T-helper 1 cell treated with Interleukin-12 subunit alpha and Interleukin-12 subunit beta and Interleukin-4 antibody, amounts not matched to agents 30 μg/mL and 1 μg/mL, for 36 hours (primary cell): Measurements from ENCODE around the gene LAMTOR2.

Source experiments
- H3K27ac Mint-ChIP-seq: one replicate; pipeline ENCODE4 v1.8.0; 2021; ENCODE audit warnings: mild to moderate bottlenecking, mixed read lengths
- H3K27me3 Mint-ChIP-seq: one replicate; pipeline ENCODE4 v1.8.0; 2021; ENCODE audit warnings: low read depth, mixed read lengths
- H3K36me3 Mint-ChIP-seq: one replicate; pipeline ENCODE4 v1.8.0; 2021; ENCODE audit warnings: low read depth, mixed read lengths
- H3K4me1 Mint-ChIP-seq: one replicate; pipeline ENCODE4 v1.8.0; 2021; ENCODE audit warnings: low read depth, mixed read lengths
- H3K4me3 Mint-ChIP-seq: one replicate; pipeline ENCODE4 v1.8.0; 2021; ENCODE audit warnings: mild to moderate bottlenecking, moderate library complexity, mixed read lengths
- H3K9me3 Mint-ChIP-seq: one replicate; pipeline ENCODE4 v1.8.0; 2021; ENCODE audit warnings: mixed read lengths

The LAMTOR2 gene

GRCh38 chr1:156054500-156055280 is at the start of gene LAMTOR2:
TSS of gene LAMTOR2 (plus strand) at chr1:156054782. CDS start at chr1:156054890, 108 bp downstream.
- H3K4me1 Mint-ChIP-seq: peaks cover 18% of the 10 kb centered on the region
- no peaks in the 10 kb centered on the region for H3K9me3 Mint-ChIP-seq
- H3K27me3 Mint-ChIP-seq: no peaks in the 10 kb centered on the region
- H3K36me3 Mint-ChIP-seq: peaks cover 11% of the 10 kb centered on the region
- H3K4me3 Mint-ChIP-seq: peak within 1 kb of the TSS; percentile 86
- peak within 1 kb of the TSS; percentile 85 for H3K27ac Mint-ChIP-seq

- Mint-ChIP-seq H3K9me3 (no peaks in the 10 kb centered on the region), H3K4me3 (peak overlapping the region; percentile 23), H3K27ac (peak overlapping the region; percentile 83), H3K36me3 (peaks cover 17% of the 10 kb centered on the region), H3K27me3 (no peaks in the 10 kb centered on the region), H3K4me1 (peaks cover 25% of the 10 kb centered on the region)
Observed at GRCh38 chr1:156004843-156005584, 49.6 kb upstream of the LAMTOR2 start.

- no peaks in the 10 kb centered on the region for H3K9me3 Mint-ChIP-seq
- no peak overlapping the region for H3K4me3 Mint-ChIP-seq
- H3K27ac Mint-ChIP-seq: peak overlapping the region; percentile 21
- H3K27me3 Mint-ChIP-seq: no peaks in the 10 kb centered on the region
- peaks cover 32% of the 10 kb centered on the region for H3K36me3 Mint-ChIP-seq
- peaks cover 30% of the 10 kb centered on the region for H3K4me1 Mint-ChIP-seq
Observed at GRCh38 chr1:156006666-156007376, 47.8 kb upstream of the LAMTOR2 start.

- Mint-ChIP-seq H3K36me3 (peaks cover 51% of the 10 kb centered on the region), H3K4me1 (peaks cover 29% of the 10 kb centered on the region), H3K27me3 (no peaks in the 10 kb centered on the region), H3K9me3 (no peaks in the 10 kb centered on the region), H3K27ac (no peak overlapping the region), H3K4me3 (no peak overlapping the region)
Observed at GRCh38 chr1:156009404-156009803, 45.2 kb upstream of the LAMTOR2 start.

- Mint-ChIP-seq H3K4me1 (peaks cover 19% of the 10 kb centered on the region), H3K27me3 (no peaks in the 10 kb centered on the region), H3K27ac (no peak overlapping the region), H3K4me3 (no peak overlapping the region), H3K36me3 (peaks cover 54% of the 10 kb centered on the region), H3K9me3 (no peaks in the 10 kb centered on the region)
Observed at GRCh38 chr1:156012051-156012817, 42.3 kb upstream of the LAMTOR2 start.

- no peaks in the 10 kb centered on the region for H3K9me3 Mint-ChIP-seq
- no peak overlapping the region for H3K4me3 Mint-ChIP-seq
- no peak overlapping the region for H3K27ac Mint-ChIP-seq
- peaks cover 24% of the 10 kb centered on the region for H3K4me1 Mint-ChIP-seq
- peaks cover 57% of the 10 kb centered on the region for H3K36me3 Mint-ChIP-seq
- no peaks in the 10 kb centered on the region for H3K27me3 Mint-ChIP-seq
Observed at GRCh38 chr1:156014829-156015228, 39.8 kb upstream of the LAMTOR2 start.

GRCh38 chr1:156019946-156020292 is 34.7 kb upstream of the LAMTOR2 start:
- Mint-ChIP-seq H3K36me3 (peaks cover 25% of the 10 kb centered on the region), H3K4me3 (peak overlapping the region; percentile 91), H3K4me1 (peaks cover 22% of the 10 kb centered on the region), H3K27me3 (peaks cover 5% of the 10 kb centered on the region), H3K27ac (peak overlapping the region; percentile 84), H3K9me3 (no peaks in the 10 kb centered on the region)

GRCh38 chr1:156020293-156021092 is 34.1 kb upstream of the LAMTOR2 start, which contains the start of gene SSR2:
TSS of gene SSR2 (minus strand) at chr1:156020951. CDS start at chr1:156020167, 784 bp downstream.
- peak within 1 kb of the TSS; percentile 91 for H3K4me3 Mint-ChIP-seq
- H3K4me1 Mint-ChIP-seq: peaks cover 22% of the 10 kb centered on the region
- H3K36me3 Mint-ChIP-seq: peaks cover 24% of the 10 kb centered on the region

GRCh38 chr1:156021093-156021428 is 33.5 kb upstream of the LAMTOR2 start:
- Mint-ChIP-seq H3K27ac (peak overlapping the region; percentile 94), H3K27me3 (peaks cover 9% of the 10 kb centered on the region), H3K4me1 (peaks cover 25% of the 10 kb centered on the region), H3K36me3 (peaks cover 24% of the 10 kb centered on the region), H3K4me3 (peak overlapping the region; percentile 91), H3K9me3 (no peaks in the 10 kb centered on the region)

More at GRCh38 chr1:156020293-156021092, 34.1 kb upstream of the LAMTOR2 start, which contains the start of gene SSR2:
- H3K9me3 Mint-ChIP-seq: no peaks in the 10 kb centered on the region
- H3K27me3 Mint-ChIP-seq: peaks cover 9% of the 10 kb centered on the region
- H3K27ac Mint-ChIP-seq: peak within 1 kb of the TSS; percentile 94

- Mint-ChIP-seq H3K27ac (no peak overlapping the region), H3K9me3 (no peaks in the 10 kb centered on the region), H3K4me1 (peaks cover 27% of the 10 kb centered on the region), H3K4me3 (no peak overlapping the region), H3K27me3 (peaks cover 9% of the 10 kb centered on the region), H3K36me3 (peaks cover 20% of the 10 kb centered on the region)
Observed at GRCh38 chr1:156021954-156022353, 32.6 kb upstream of the LAMTOR2 start.

GRCh38 chr1:156024801-156025200 is 29.8 kb upstream of the LAMTOR2 start:
- Mint-ChIP-seq H3K9me3 (no peaks in the 10 kb centered on the region), H3K27me3 (peaks cover 9% of the 10 kb centered on the region), H3K4me3 (no peak overlapping the region), H3K4me1 (peaks cover 17% of the 10 kb centered on the region), H3K36me3 (peaks cover 5% of the 10 kb centered on the region), H3K27ac (no peak overlapping the region)

GRCh38 chr1:156025876-156026275 is 28.7 kb upstream of the LAMTOR2 start:
- no peak overlapping the region for H3K4me3 Mint-ChIP-seq
- no peaks in the 10 kb centered on the region for H3K36me3 Mint-ChIP-seq
- H3K9me3 Mint-ChIP-seq: no peaks in the 10 kb centered on the region
- peaks cover 9% of the 10 kb centered on the region for H3K27me3 Mint-ChIP-seq
- H3K27ac Mint-ChIP-seq: no peak overlapping the region
- H3K4me1 Mint-ChIP-seq: peaks cover 13% of the 10 kb centered on the region

- Mint-ChIP-seq H3K9me3 (no peaks in the 10 kb centered on the region), H3K36me3 (no peaks in the 10 kb centered on the region), H3K4me1 (peaks cover 10% of the 10 kb centered on the region), H3K4me3 (no peak overlapping the region), H3K27ac (no peak overlapping the region), H3K27me3 (peaks cover 9% of the 10 kb centered on the region)
Observed at GRCh38 chr1:156026588-156026987, 28.0 kb upstream of the LAMTOR2 start.
